Erythroblast (primary cell): ENCODE results near the gene FGD5.

Source experiments
- DNase-seq, 2 experiments: peaks; one replicate each; lab custom pipeline; 2025; lab: John Stamatoyannopoulos, UW
- GATA1 ChIP-seq: IDR thresholded peaks from 2 replicates; pipeline ENCODE4 v1.6.1; 2011; ENCODE audit warnings: low read depth, mild to moderate bottlenecking, control low read depth, low read length, moderate library complexity
- POLR2A ChIP-seq: IDR thresholded peaks from 2 replicates; pipeline ENCODE4 v1.6.1; 2011; ENCODE audit warnings: mild to moderate bottlenecking, low read length

Gene FGD5

GRCh38 chr3:14837186-14837877, 18.6 kb downstream of the FGD5 start:
- TF ChIP-seq POLR2A = no peak
- no peak for DNase-seq

- no peak for TF ChIP-seq POLR2A
- no peak for TF ChIP-seq GATA1
- no peak for DNase-seq
These were observed 19.1 kb downstream of the FGD5 start for GRCh38 chr3:14837878-14838258.

- TF ChIP-seq POLR2A = no peak
- no peak for TF ChIP-seq GATA1
- DNase-seq = no peak
These were observed 20.5 kb downstream of the FGD5 start for GRCh38 chr3:14839236-14839635.

- DNase-seq = no peak
- no peak for TF ChIP-seq GATA1
- no peak for TF ChIP-seq POLR2A
These were observed 23.1 kb downstream of the FGD5 start for GRCh38 chr3:14841836-14842235.

GRCh38 chr3:14842277-14842676, 23.5 kb downstream of the FGD5 start:
- DNase-seq = no peak
- TF ChIP-seq POLR2A (no peak), GATA1 (no peak)

GRCh38 chr3:14843321-14843720, 24.6 kb downstream of the FGD5 start:
- TF ChIP-seq POLR2A = no peak
- TF ChIP-seq GATA1 = no peak
- no peak for DNase-seq

- DNase-seq = no peak
- TF ChIP-seq GATA1 (no peak), POLR2A (no peak)
These were observed 25.8 kb downstream of the FGD5 start for GRCh38 chr3:14844386-14845170.

GRCh38 chr3:14845180-14845579, 26.4 kb downstream of the FGD5 start:
- DNase-seq = no peak

GRCh38 chr3:14845826-14846225, 27.1 kb downstream of the FGD5 start:
- TF ChIP-seq GATA1 = no peak
- no peak for TF ChIP-seq POLR2A
- DNase-seq = no peak

More at GRCh38 chr3:14845180-14845579, 26.4 kb downstream of the FGD5 start:
- TF ChIP-seq GATA1 = no peak
- TF ChIP-seq POLR2A = no peak

- TF ChIP-seq GATA1 (no peak), POLR2A (no peak)
- no peak for DNase-seq
These were observed 27.6 kb downstream of the FGD5 start for GRCh38 chr3:14846226-14846880.

GRCh38 chr3:14847613-14848541, 29.1 kb downstream of the FGD5 start:
- no peak for TF ChIP-seq GATA1
- TF ChIP-seq POLR2A = no peak
- no peak for DNase-seq

GRCh38 chr3:14848906-14849305, 30.1 kb downstream of the FGD5 start:
- DNase-seq = no peak
- TF ChIP-seq GATA1 (no peak), POLR2A (no peak)

GRCh38 chr3:14849638-14850230, 31.0 kb downstream of the FGD5 start:
- TF ChIP-seq GATA1 (no peak), POLR2A (no peak)
- DNase-seq = no peak
